Measurements from ENCODE around the gene VTI1A. TPM values are rescaled to one million over a fixed set of nuclear protein-coding genes. Genes with fewer than 3 reads are reported as not detected.

The VTI1A gene
- total and polyA plus RNA-seq, 2 of the 4 experiments (the other 2 are of a cell fraction), result 9.7 to 24.9 TPM

DNA sequence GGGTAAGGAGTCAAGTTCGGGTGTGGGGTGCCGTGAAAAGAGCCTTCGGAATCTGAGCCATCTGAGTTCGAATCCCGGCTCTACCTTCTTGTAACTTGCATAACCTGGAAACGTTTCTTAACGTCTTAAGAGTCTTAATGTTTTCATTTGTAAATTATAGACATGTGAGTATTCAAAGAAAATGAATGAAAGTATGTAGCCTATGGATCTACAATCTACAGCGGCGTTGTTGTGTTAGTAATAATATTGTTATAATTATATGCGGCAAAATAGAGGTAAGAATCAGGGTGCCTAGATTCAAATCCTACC, 559 bp downstream of the VTI1A start:
- POLR2A ChIA-PET (ENCODE audit: unreplicated experiment), result no interaction called here
- peak overlapping the region; percentile 90 for H3K27ac ChIP-seq (ENCODE audit: insufficient read depth, low read length)
- DNase-seq, result no peak

More for the DNA sequence above, 559 bp downstream of the VTI1A start:
- peak overlapping the region; percentile 99 for H2AFZ ChIP-seq (replicated peaks; ENCODE audit: low read length, poor library complexity)
- in situ Hi-C loops (cut with MboI; ENCODE audit: low sequenced_read_pairs) (loop anchor here (10.0 kb wide), 1 partner anchor 263 kb away; the partner anchor contains the start of gene GPAM), dilution Hi-C loops (cut with HindIII; ENCODE audit: low sequenced_read_pairs, unreplicated experiment) (no loop called here), intact Hi-C loops (cut with micrococcal nuclease) (loop anchor here (1.0 kb wide), 1 partner anchor 25 kb away; no protein-coding TSS in a partner anchor)
- peak overlapping the region; percentile 95 for H3K4me3 ChIP-seq (ENCODE audit: insufficient read depth, low read depth, low read length)
- no peak overlapping the region for H2BK15ac ChIP-seq (ENCODE audit: low read depth, low read length)
- TF ChIP-seq MAFK (IDR thresholded peaks at IDR 0.05; ENCODE audit: low read depth, low read length) (no peak), RAD21 (IDR thresholded peaks at IDR 0.05; ENCODE audit: low read length) (no peak)
- TF ChIP-seq, protein P1, sequence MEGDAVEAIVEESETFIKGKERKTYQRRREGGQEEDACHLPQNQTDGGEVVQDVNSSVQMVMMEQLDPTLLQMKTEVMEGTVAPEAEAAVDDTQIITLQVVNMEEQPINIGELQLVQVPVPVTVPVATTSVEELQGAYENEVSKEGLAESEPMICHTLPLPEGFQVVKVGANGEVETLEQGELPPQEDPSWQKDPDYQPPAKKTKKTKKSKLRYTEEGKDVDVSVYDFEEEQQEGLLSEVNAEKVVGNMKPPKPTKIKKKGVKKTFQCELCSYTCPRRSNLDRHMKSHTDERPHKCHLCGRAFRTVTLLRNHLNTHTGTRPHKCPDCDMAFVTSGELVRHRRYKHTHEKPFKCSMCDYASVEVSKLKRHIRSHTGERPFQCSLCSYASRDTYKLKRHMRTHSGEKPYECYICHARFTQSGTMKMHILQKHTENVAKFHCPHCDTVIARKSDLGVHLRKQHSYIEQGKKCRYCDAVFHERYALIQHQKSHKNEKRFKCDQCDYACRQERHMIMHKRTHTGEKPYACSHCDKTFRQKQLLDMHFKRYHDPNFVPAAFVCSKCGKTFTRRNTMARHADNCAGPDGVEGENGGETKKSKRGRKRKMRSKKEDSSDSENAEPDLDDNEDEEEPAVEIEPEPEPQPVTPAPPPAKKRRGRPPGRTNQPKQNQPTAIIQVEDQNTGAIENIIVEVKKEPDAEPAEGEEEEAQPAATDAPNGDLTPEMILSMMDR (conservative IDR thresholded peaks at IDR 0.05; ENCODE audit: low read depth, low read length), result no peak
- H3K18ac ChIP-seq (ENCODE audit: low read depth, low read length), result no peak overlapping the region
- no peak overlapping the region for H2BK20ac ChIP-seq (ENCODE audit: low read depth, low read length)
- H3K4me1 ChIP-seq (ENCODE audit: control insufficient read depth, insufficient read depth, low read length), result no peaks in the 10 kb centered on the region
- H3K36me3 ChIP-seq (ENCODE audit: control insufficient read depth, insufficient read depth, low read length), result no peaks in the 10 kb centered on the region; the same call in 1 of the 2 replicates
- no peak overlapping the region for H3K14ac ChIP-seq (replicated peaks; ENCODE audit: low read depth, low read length)
- WGBS, 2 experiments (ENCODE audit: extremely low coverage in 2 of 2, insufficient read length in 1 of 2), result no CpG with 5 or more reads among the region's 10 CpGs
- H2AK5ac ChIP-seq (ENCODE audit: low read depth, low read length), result no peak overlapping the region
- CTCF ChIA-PET, result no interaction called here
- BruUV-seq (replicated peaks), result no TSS peak
- H3K9me3 ChIP-seq (ENCODE audit: control insufficient read depth, insufficient read depth, low read length), result no peaks in the 10 kb centered on the region
- H3K79me1 ChIP-seq (ENCODE audit: low read depth in 1 of 2, low read length in 2 of 2), result peaks cover 24 to 25% of the 10 kb centered on the region in 2 experiments
- peak overlapping the region; percentile 75; the same call in 1 of the 2 replicates for H3K4ac ChIP-seq (ENCODE audit: low read depth, low read length)
- H4K8ac ChIP-seq (ENCODE audit: low read depth in 2 of 2, low read length in 2 of 2), result peak overlapping the region; percentile 92 to 98
- H3K56ac ChIP-seq (ENCODE audit: extremely low read depth, insufficient read depth, low read length), result peak overlapping the region; percentile 69; the same call in 1 of the 2 replicates
- H3K9ac ChIP-seq (ENCODE audit: low read depth, low read length), result peak overlapping the region; percentile 94
- ATAC-seq (ENCODE audit: low read depth), result no peak
- H4K20me1 ChIP-seq (ENCODE audit: insufficient read depth, low read length), result no peaks in the 10 kb centered on the region
- no peak overlapping the region for H2BK5ac ChIP-seq (ENCODE audit: low read depth, low read length, poor library complexity, severe bottlenecking)
- H4K91ac ChIP-seq (ENCODE audit: insufficient read depth, low read depth, low read length), result no peak overlapping the region
- peak overlapping the region; percentile 82 for H3K4me2 ChIP-seq (ENCODE audit: low read depth, low read length)
- no peak overlapping the region; the same call in 1 of the 2 replicates for H3K23ac ChIP-seq (ENCODE audit: low read depth, low read length)
- H4K5ac ChIP-seq (ENCODE audit: low read depth, low read length), result peak overlapping the region; percentile 68
- peak overlapping the region; percentile 90 for H2AK9ac ChIP-seq (replicated peaks; ENCODE audit: low read depth, low read length, poor library complexity)
- H3K27me3 ChIP-seq (ENCODE audit: control insufficient read depth, insufficient read depth, low read length), result no peaks in the 10 kb centered on the region
- H2BK120ac ChIP-seq (ENCODE audit: low read depth, low read length), result no peak overlapping the region
- H3K9me1 ChIP-seq (ENCODE audit: insufficient read depth, low read length), result no peaks in the 10 kb centered on the region

Data from IMR-90 (cell line).